Gastroesophageal sphincter (tissue), 3 donors: ENCODE measurements around the gene DDX31.

Source experiments
- CTCF ChIP-seq, 4 experiments: fragments of 200-600 bp in 2 of 4; fragments of 450-650 bp in 2 of 4; sonication (generic) in 1 of 4; IDR thresholded peaks; one replicate each; pipeline ENCODE4 v1.5.1; 2017 to 2019; ENCODE audit warnings: antibody characterized with exemption in 4 of 4, mild to moderate bottlenecking in 2 of 4, moderate library complexity in 2 of 4
- POLR2A ChIP-seq, 2 donors: fragments of 450-650 bp; IDR thresholded peaks; one replicate each; pipeline ENCODE4 v1.6.1; 2017; ENCODE audit warnings: antibody characterized with exemption in 2 of 2, mild to moderate bottlenecking in 2 of 2, moderate library complexity in 1 of 2
- POLR2AphosphoS5 ChIP-seq: sonication (generic); formaldehyde crosslinking; IDR thresholded peaks from one replicate; pipeline ENCODE4 v1.6.1; 2017; ENCODE audit warnings: antibody characterized with exemption

- TF ChIP-seq CTCF (IDR thresholded peaks at IDR 0.05) (no peak), POLR2AphosphoS5 (no peak), POLR2A (IDR thresholded peaks at IDR 0.05) (no peak)
These were observed 72.6 kb downstream of the DDX31 start for GRCh38 chr9:132597073-132597775.
